Smooth muscle cell (in vitro differentiated cells): ENCODE results near the gene KIRREL3. TPM values are rescaled to one million over a fixed set of nuclear protein-coding genes. Genes with fewer than 3 reads are reported as not detected.

Source experiments
- DNase-seq: peaks from one replicate; lab custom pipeline; 2025; ENCODE audit not compliant: unreplicated experiment; lab: John Stamatoyannopoulos, UW
- H2AFZ ChIP-seq: fragments of 200-600 bp; sonication (generic); 2 replicates; pipeline ENCODE4 v1.6.0; 2016; ENCODE audit warnings: antibody characterized with exemption, low read depth, mild to moderate bottlenecking
- H3F3A ChIP-seq: fragments of 200-600 bp; sonication (generic); 2 replicates; pipeline ENCODE4 v1.6.0; 2017; ENCODE audit warnings: antibody characterized with exemption, low read depth
- H3K27ac ChIP-seq: fragments of 200-600 bp; sonication (generic); 2 replicates; pipeline ENCODE4 v1.5.1; 2016; ENCODE audit warnings: low read depth, mild to moderate bottlenecking
- H3K27me3 ChIP-seq: fragments of 200-600 bp; sonication (generic); 2 replicates; pipeline ENCODE4 v1.6.1; 2016; ENCODE audit warnings: low read depth, mild to moderate bottlenecking
- H3K36me3 ChIP-seq: fragments of 200-600 bp; sonication (generic); 2 replicates; pipeline ENCODE4 v1.5.1; 2016; ENCODE audit warnings: low read depth
- H3K4me1 ChIP-seq: fragments of 200-600 bp; sonication (generic); 2 replicates; pipeline ENCODE4 v1.5.1; 2016; ENCODE audit warnings: low read depth
- H3K4me2 ChIP-seq: fragments of 200-600 bp; sonication (generic); 2 replicates; pipeline ENCODE4 v1.6.0; 2016; ENCODE audit warnings: mild to moderate bottlenecking
- H3K4me3 ChIP-seq: fragments of 200-600 bp; sonication (generic); 2 replicates; pipeline ENCODE4 v1.5.1; 2016; ENCODE audit warnings: mild to moderate bottlenecking
- H3K79me2 ChIP-seq: fragments of 200-600 bp; sonication (generic); 2 replicates; pipeline ENCODE4 v1.6.0; 2016; ENCODE audit warnings: low read depth, mild to moderate bottlenecking
- H3K9ac ChIP-seq: fragments of 200-600 bp; sonication (generic); 2 replicates; pipeline ENCODE4 v1.6.0; 2016; ENCODE audit warnings: low read depth
- H3K9me3 ChIP-seq: fragments of 200-600 bp; sonication (generic); replicated peaks from 2 replicates; pipeline ENCODE4 v1.5.1; 2016; ENCODE audit warnings: low read depth
- H4K20me1 ChIP-seq: fragments of 200-600 bp; sonication (generic); 2 replicates; pipeline ENCODE4 v1.6.0; 2016; ENCODE audit warnings: low read depth
- WGBS: methylation state at CpG from one replicate; pipeline ENCODE4 v1.1.7; 2016; ENCODE audit warnings: low lambda C conversion rate; 5-methylcytosine and 5-hydroxymethylcytosine counted together
- polyA plus RNA-seq: library from polyadenylated mRNA; unstranded; fragments of >200 nt; fragmentation: Nextera tagmentation; extraction: Ambion mirVana; gene quantifications from 2 replicates; pipeline ENCODE4 v1.2.1, GENCODE V29; 2016
- total RNA-seq: library from RNA; depleted of rRNA; stranded (reverse); fragments of >200 nt; gene quantifications from 2 replicates; pipeline ENCODE4 v1.2.3, GENCODE V29; 2014
- TF ChIP-seq, protein P1 (sequence below): fragments of 200-600 bp; sonication (generic); IDR thresholded peaks from 2 replicates; pipeline ENCODE4 v1.5.1; 2017; ENCODE audit warnings: borderline replicate concordance, mild to moderate bottlenecking, antibody characterized with exemption; ENCODE audit not compliant: insufficient read depth, poor library complexity, severe bottlenecking

KIRREL3 gene
- total and polyA plus RNA-seq, 2 experiments from 2014 or later: 1.2 TPM; not detected in 1

DNA sequence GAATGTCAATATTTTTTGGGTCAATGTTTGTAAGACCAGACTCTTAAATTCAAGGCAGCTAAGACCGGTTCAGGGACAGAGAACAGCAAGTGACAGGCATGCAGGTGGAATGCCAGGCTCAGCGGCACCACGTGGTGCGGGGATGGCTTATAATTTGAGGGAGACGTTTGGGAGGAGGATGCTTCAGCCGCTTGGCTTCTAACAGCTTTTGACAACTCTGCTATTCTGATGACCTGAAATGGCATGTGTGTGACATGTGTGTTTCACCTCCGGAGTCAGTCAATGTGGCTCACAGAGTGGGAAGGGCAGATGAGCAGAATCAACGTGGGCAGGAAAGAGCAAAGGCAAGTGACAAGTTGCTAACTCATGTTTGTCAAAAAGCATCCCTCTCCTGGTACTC lies 228.3 kb downstream of the KIRREL3 start:
- no peak overlapping the region for H2AFZ ChIP-seq
- no peak overlapping the region for H3K9ac ChIP-seq
- H3K27ac ChIP-seq: no peak overlapping the region
- H3K4me3 ChIP-seq: no peak overlapping the region
- TF ChIP-seq, protein P1, sequence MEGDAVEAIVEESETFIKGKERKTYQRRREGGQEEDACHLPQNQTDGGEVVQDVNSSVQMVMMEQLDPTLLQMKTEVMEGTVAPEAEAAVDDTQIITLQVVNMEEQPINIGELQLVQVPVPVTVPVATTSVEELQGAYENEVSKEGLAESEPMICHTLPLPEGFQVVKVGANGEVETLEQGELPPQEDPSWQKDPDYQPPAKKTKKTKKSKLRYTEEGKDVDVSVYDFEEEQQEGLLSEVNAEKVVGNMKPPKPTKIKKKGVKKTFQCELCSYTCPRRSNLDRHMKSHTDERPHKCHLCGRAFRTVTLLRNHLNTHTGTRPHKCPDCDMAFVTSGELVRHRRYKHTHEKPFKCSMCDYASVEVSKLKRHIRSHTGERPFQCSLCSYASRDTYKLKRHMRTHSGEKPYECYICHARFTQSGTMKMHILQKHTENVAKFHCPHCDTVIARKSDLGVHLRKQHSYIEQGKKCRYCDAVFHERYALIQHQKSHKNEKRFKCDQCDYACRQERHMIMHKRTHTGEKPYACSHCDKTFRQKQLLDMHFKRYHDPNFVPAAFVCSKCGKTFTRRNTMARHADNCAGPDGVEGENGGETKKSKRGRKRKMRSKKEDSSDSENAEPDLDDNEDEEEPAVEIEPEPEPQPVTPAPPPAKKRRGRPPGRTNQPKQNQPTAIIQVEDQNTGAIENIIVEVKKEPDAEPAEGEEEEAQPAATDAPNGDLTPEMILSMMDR: no peak
- no peaks in the 10 kb centered on the region for H3F3A ChIP-seq
- no peaks in the 10 kb centered on the region for H4K20me1 ChIP-seq
- H3K27me3 ChIP-seq: peaks cover 7% of the 10 kb centered on the region
- H3K36me3 ChIP-seq: no peaks in the 10 kb centered on the region
- no peak overlapping the region for H3K4me2 ChIP-seq
- 76% methylated on average over 8 of the region's 8 CpGs for WGBS
- no peaks in the 10 kb centered on the region for H3K79me2 ChIP-seq
- no peaks in the 10 kb centered on the region for H3K4me1 ChIP-seq
- H3K9me3 ChIP-seq: no peaks in the 10 kb centered on the region
- DNase-seq: no peak

DNA sequence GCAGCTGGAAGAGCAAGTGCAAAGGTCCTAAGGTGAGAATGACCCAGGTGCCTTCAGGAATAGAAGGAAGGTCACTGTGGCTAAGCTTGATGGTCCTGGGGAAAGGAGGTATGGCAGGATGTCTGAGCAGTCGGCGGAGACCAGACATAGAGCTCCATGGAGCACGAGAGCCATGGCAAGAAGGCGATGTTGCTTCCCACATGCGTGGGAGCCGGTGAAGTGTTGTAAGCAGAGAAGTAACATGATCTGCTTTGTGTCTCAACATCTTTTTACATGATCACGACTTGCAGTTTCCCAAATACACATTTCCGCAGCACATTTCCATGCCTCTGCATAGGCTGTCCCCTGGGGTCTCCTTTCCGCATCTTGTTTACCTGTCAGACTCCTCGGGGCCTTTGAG lies 231.9 kb downstream of the KIRREL3 start:
- TF ChIP-seq, protein P1: no peak
- 82% methylated on average over 10 of the region's 10 CpGs for WGBS
- H3K4me1 ChIP-seq: no peaks in the 10 kb centered on the region

DNA sequence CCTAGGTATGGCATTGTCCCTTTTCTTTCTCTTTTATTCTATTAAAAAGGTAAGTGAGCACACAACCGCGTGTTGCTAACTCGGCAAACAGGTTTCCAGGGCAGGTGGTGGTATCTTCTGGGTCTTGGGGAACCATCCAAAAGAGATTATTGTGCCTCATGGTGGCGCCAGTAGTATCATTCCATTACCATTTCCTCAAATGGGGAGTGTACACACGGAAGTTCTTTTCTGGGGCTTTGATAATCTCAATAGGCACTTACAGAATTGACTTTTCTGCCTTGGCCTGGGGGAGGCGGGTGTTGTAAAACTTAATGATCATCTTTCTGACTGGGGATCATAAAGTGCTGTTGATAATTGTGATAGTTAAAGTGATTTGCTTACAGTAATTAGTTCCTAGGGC lies 234.1 kb downstream of the KIRREL3 start:
- Histone ChIP-seq H2AFZ (no peak overlapping the region), H3K9ac (no peak overlapping the region), H3F3A (no peaks in the 10 kb centered on the region), H3K4me1 (no peaks in the 10 kb centered on the region), H4K20me1 (no peaks in the 10 kb centered on the region), H3K9me3 (no peaks in the 10 kb centered on the region), H3K79me2 (no peaks in the 10 kb centered on the region), H3K36me3 (no peaks in the 10 kb centered on the region), H3K27me3 (peaks cover 3% of the 10 kb centered on the region), H3K27ac (no peak overlapping the region), H3K4me3 (no peak overlapping the region), H3K4me2 (no peak overlapping the region)
- TF ChIP-seq, protein P1: no peak
- DNase-seq: no peak
- 71% methylated on average over 6 of the region's 6 CpGs for WGBS

More for the DNA sequence above, 231.9 kb downstream of the KIRREL3 start:
- no peak for DNase-seq
- Histone ChIP-seq H3K27me3 (peaks cover 7% of the 10 kb centered on the region), H3K9me3 (no peaks in the 10 kb centered on the region), H3K27ac (no peak overlapping the region), H3K36me3 (no peaks in the 10 kb centered on the region), H3K4me2 (no peak overlapping the region), H2AFZ (no peak overlapping the region), H3K79me2 (no peaks in the 10 kb centered on the region), H4K20me1 (no peaks in the 10 kb centered on the region), H3K4me3 (no peak overlapping the region), H3F3A (no peaks in the 10 kb centered on the region), H3K9ac (no peak overlapping the region)

DNA sequence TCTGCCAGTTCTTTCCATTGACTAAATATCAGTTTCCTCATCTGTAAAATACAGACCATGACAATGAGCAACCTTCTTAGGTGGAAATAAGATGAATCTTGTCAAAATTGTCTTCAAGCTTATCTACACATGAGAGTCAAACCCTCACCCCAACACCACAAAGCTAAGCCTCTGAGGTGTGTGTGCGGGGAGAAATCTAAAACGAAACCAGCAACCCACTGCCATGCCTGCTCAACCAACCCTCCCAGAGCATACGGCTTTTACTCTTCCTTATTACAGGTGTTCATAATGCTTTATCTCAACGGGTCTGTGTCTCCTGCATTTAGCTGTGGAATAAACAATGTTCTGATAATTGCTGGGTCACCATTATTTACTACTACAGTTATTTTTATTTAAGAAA lies 235.4 kb downstream of the KIRREL3 start:
- DNase-seq: no peak
- no peak overlapping the region for H3K4me2 ChIP-seq
- H4K20me1 ChIP-seq: no peaks in the 10 kb centered on the region
- no peak overlapping the region for H3K9ac ChIP-seq
- H3K27ac ChIP-seq: no peak overlapping the region
- no peaks in the 10 kb centered on the region for H3K36me3 ChIP-seq
- WGBS: 91% methylated on average over 4 of the region's 4 CpGs
- peaks cover 3% of the 10 kb centered on the region for H3K27me3 ChIP-seq
- no peaks in the 10 kb centered on the region for H3F3A ChIP-seq
- H3K79me2 ChIP-seq: no peaks in the 10 kb centered on the region
- H3K9me3 ChIP-seq: no peaks in the 10 kb centered on the region
- no peak overlapping the region for H2AFZ ChIP-seq
- H3K4me1 ChIP-seq: no peaks in the 10 kb centered on the region
- H3K4me3 ChIP-seq: no peak overlapping the region
- TF ChIP-seq, protein P1: no peak
